Prostate gland (tissue), 2 donors: Measurements from ENCODE around the gene RHBDL3. TPM values are rescaled to one million over a fixed set of nuclear protein-coding genes. Genes with fewer than 3 reads are reported as not detected.

ENCODE experiments used
- DNase-seq: peaks from one replicate; pipeline ENCODE4 v3.0.0-alpha.2; 2019; ENCODE audit warnings: low spot score
- H3K27ac ChIP-seq, 2 donors: fragments of 200-600 bp; sonication (generic); 2 replicates each; pipeline ENCODE4 v1.5.1; 2017 to 2019
- H3K27me3 ChIP-seq: fragments of 200-600 bp; sonication (generic); replicated peaks from 2 replicates; pipeline ENCODE4 v1.5.1; 2019; ENCODE audit not compliant: insufficient read depth
- H3K36me3 ChIP-seq, 2 donors: fragments of 200-600 bp; sonication (generic); 1 replicate in 1 of 2; 2 replicates in 1 of 2; pipeline versions ENCODE4 v1.5.1 to v1.8.1; 2017 to 2019
- H3K4me1 ChIP-seq: fragments of 200-600 bp; sonication (generic); replicated peaks from 2 replicates; pipeline ENCODE4 v1.5.1; 2019
- H3K4me3 ChIP-seq, 2 donors: fragments of 200-600 bp; sonication (generic); 2 replicates each; pipeline ENCODE4 v1.5.1; 2017 to 2019
- H3K9me3 ChIP-seq: fragments of 200-600 bp; sonication (generic); 2 replicates; pipeline ENCODE4 v1.5.1; 2017
- POLR2A ChIP-seq: fragments of 450-650 bp; IDR thresholded peaks from one replicate; pipeline ENCODE4 v1.6.1; 2016; ENCODE audit warnings: antibody characterized with exemption, mild to moderate bottlenecking
- POLR2AphosphoS5 ChIP-seq: sonication (generic); formaldehyde crosslinking; IDR thresholded peaks from one replicate; pipeline ENCODE4 v1.6.1; 2017; ENCODE audit warnings: antibody characterized with exemption
- WGBS: methylation state at CpG from one replicate; pipeline ENCODE4 v1.1.5; 2018; 5-methylcytosine and 5-hydroxymethylcytosine counted together
- intact Hi-C: fragments of 100-400 bp; cut with DNase I; formaldehyde crosslinking; loops from one replicate; pipeline ENCODE4 v1.14.2; 2022
- total RNA-seq, 2 donors: library from RNA; depleted of rRNA; stranded (reverse); fragments of >200 nt; gene quantifications; one replicate each; pipeline ENCODE4 v1.1.0, GENCODE V29; 2016
- TF ChIP-seq, protein P1 (sequence below), 4 experiments: fragments of 200-600 bp in 2 of 4; fragments of 450-650 bp in 2 of 4; sonication (generic) in 2 of 4; IDR thresholded peaks; 1 replicate in 3 of 4; 2 replicates in 1 of 4; pipeline ENCODE4 v1.5.1; 2016 to 2019; ENCODE audit warnings: antibody characterized with exemption in 4 of 4, mild to moderate bottlenecking in 2 of 4, moderate library complexity in 2 of 4

The RHBDL3 gene
- total RNA-seq, 2 donors from 2014 or later = 0.77 to 2.7 TPM

DNA sequence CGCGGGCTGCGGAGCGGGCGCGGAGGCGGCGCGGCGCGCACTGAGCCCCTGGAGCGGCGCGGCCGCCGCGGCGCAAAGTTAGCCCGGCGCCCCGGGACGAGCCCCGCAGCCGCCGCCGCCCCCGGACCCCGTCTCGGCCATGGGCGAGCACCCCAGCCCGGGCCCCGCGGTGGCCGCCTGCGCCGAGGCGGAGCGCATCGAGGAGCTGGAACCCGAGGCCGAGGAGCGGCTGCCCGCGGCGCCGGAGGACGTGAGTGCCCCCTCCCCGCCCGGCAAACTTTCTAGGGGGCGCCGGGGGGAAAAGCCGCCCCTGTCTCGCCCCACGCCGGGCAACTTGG, 388 bp downstream of the RHBDL3 start:
- H3K4me3 ChIP-seq = peak overlapping the region; percentile 40 to 61
- no peak for DNase-seq
- no peak overlapping the region for H3K27ac ChIP-seq
- no peaks in the 10 kb centered on the region for H3K9me3 ChIP-seq
- TF ChIP-seq, protein P1, sequence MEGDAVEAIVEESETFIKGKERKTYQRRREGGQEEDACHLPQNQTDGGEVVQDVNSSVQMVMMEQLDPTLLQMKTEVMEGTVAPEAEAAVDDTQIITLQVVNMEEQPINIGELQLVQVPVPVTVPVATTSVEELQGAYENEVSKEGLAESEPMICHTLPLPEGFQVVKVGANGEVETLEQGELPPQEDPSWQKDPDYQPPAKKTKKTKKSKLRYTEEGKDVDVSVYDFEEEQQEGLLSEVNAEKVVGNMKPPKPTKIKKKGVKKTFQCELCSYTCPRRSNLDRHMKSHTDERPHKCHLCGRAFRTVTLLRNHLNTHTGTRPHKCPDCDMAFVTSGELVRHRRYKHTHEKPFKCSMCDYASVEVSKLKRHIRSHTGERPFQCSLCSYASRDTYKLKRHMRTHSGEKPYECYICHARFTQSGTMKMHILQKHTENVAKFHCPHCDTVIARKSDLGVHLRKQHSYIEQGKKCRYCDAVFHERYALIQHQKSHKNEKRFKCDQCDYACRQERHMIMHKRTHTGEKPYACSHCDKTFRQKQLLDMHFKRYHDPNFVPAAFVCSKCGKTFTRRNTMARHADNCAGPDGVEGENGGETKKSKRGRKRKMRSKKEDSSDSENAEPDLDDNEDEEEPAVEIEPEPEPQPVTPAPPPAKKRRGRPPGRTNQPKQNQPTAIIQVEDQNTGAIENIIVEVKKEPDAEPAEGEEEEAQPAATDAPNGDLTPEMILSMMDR (IDR thresholded peaks at IDR 0.05) = no peak
- no peak for TF ChIP-seq POLR2AphosphoS5
- TF ChIP-seq POLR2A = no peak
- H3K36me3 ChIP-seq = no peaks in the 10 kb centered on the region
- intact Hi-C loops = no loop called here
- peaks cover 6% of the 10 kb centered on the region for H3K4me1 ChIP-seq
- H3K27me3 ChIP-seq = no peaks in the 10 kb centered on the region
- 0% methylated on average over 28 of the region's 55 CpGs for WGBS

DNA sequence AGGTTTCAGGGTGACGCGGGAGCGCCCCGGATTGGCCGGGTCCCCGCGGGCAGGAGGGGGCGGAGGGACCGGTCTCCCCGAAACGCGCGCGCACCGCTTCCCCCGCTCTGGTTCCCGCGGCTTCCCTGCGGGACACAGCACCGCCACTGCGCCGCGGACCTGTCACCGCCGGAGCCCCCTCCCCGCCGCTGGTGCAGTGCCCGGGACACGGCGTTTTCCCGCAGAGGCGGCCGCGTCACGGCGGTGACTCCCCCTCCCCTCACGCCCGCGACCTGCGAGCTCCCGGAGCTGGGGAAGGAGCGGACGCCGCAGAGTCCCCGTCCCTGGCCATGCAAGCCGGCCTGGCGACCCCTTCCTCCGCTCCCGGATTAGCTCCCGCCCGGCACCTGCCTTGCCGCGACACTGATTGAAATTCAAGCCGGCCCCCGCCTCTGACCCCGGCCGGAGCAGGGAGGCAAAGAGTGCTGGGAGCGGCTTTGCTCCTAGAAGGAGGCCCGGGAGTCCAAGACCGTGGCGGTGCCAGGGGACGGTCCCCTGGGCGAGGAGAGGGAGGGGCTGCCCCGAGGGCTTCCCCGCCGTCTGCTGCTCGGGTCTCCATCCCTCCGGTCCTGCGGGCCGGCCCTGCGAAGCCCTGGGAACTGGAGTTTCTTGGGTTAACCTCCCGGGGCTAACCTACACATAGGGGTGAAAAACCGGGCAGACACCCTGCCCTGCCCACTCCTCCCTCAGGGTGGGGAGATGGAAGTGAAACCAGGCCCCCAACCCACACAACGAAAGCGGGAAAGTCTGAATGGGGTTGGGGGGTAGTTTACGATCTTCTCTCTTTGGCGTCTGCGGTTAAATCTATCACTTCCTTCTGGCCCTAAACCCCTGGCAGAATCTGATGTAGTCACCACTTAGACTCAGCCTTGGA, 1.0 kb downstream of the RHBDL3 start:
- peak overlapping the region; percentile 40 to 61 for H3K4me3 ChIP-seq
- H3K27ac ChIP-seq = no peak overlapping the region
- H3K4me1 ChIP-seq = peaks cover 6% of the 10 kb centered on the region
- H3K9me3 ChIP-seq = no peaks in the 10 kb centered on the region
- no peaks in the 10 kb centered on the region for H3K27me3 ChIP-seq
- H3K36me3 ChIP-seq = no peaks in the 10 kb centered on the region
- intact Hi-C loops = no loop called here
- DNase-seq = no peak
- TF ChIP-seq, protein P1 (IDR thresholded peaks at IDR 0.05) = no peak
- 3% methylated on average over 35 of the region's 78 CpGs for WGBS

DNA sequence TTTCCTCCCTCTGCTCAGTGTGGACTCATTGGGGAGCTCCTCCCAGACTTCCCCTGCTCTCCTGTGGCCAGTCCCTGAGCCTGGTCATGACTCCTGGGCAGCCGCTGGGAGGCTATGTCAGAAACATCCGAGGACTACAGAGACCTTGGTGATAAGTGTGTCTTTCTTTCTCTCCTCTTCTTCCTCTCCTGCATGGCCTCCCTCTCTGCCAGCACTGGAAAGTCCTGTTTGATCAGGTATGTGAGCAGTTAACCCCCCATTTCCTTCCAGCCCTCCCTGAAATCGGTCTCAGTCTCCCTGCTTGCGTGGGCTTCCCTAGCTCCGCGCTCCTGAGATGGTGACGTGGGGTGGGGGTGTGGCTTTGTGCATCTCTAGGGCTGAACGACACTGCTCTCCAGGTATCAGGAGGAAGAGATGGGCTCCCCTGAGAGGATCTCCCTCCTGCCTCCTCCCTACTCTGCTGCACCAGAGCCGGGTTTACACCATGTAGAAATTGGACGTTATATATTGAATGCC, 2.1 kb downstream of the RHBDL3 start:
- WGBS = 31% methylated on average over 10 of the region's 10 CpGs
- H3K4me3 ChIP-seq = no peak overlapping the region
- intact Hi-C loops = no loop called here

DNA sequence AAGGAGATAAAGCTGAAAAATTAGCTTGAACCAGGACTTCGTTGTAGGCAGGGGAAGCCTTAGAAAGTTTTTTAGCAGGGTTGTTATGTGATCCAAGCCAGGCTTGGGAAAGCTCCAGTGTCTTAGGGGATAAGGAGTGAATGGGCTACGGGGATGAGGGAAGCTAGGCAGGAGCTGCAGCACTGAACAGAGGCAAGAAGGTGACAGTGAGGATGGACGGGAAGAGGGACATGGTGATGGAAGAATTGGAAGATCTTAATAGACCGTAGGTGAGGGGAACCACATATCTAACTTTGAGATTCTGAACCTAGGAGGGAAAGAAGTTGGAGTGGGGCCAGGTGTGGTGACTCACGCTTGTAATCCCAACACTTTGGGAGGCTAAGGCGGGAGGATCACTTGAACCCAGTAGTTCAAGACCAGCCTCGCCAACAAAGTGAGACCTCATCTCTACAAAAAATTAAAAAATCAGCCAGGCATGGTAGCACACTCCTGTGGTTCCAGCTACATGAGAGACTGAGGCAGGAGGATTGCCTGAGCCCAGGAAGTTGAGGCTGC, 3.2 kb downstream of the RHBDL3 start:
- Histone ChIP-seq H3K4me1 (peaks cover 6% of the 10 kb centered on the region), H3K27me3 (no peaks in the 10 kb centered on the region), H3K36me3 (peaks cover 0 to 6% of the 10 kb centered on the region in 2 donors), H3K27ac (no peak overlapping the region), H3K9me3 (no peaks in the 10 kb centered on the region), H3K4me3 (no peak overlapping the region)
- DNase-seq = no peak
- WGBS = 87% methylated on average over 7 of the region's 7 CpGs
- TF ChIP-seq POLR2A = no peak
- TF ChIP-seq, protein P1 (IDR thresholded peaks at IDR 0.05) = no peak
- TF ChIP-seq POLR2AphosphoS5 = no peak
- intact Hi-C loops = no loop called here

More for the DNA sequence above, 2.1 kb downstream of the RHBDL3 start:
- no peak for TF ChIP-seq POLR2AphosphoS5
- no peak for TF ChIP-seq POLR2A
- TF ChIP-seq, protein P1 (IDR thresholded peaks at IDR 0.05) = no peak
- H3K36me3 ChIP-seq = peaks cover 0 to 6% of the 10 kb centered on the region in 2 donors
- H3K4me1 ChIP-seq = peaks cover 6% of the 10 kb centered on the region
- H3K27me3 ChIP-seq = no peaks in the 10 kb centered on the region
- no peak overlapping the region for H3K27ac ChIP-seq
- no peaks in the 10 kb centered on the region for H3K9me3 ChIP-seq
- no peak for DNase-seq
